GM12892 (cell line): ENCODE data around the gene KRT34.

Experiments
- POLR2A ChIP-seq: IDR thresholded peaks from 2 replicates; pipeline ENCODE4 v1.6.1; 2011; ENCODE audit warnings: low read depth, low read length, control low read depth
- POLR2AphosphoS5 ChIP-seq: IDR thresholded peaks from 2 replicates; pipeline ENCODE4 v1.6.1; 2011; ENCODE audit warnings: low read depth, low read length, control low read depth
- TAF1 ChIP-seq: IDR thresholded peaks from 2 replicates; pipeline ENCODE4 v1.6.1; 2011; ENCODE audit warnings: low read depth, mild to moderate bottlenecking, control low read depth, low read length, borderline replicate concordance

GRCh38 chr17:41415411-41415810, 33.3 kb upstream of the KRT34 start:
- TF ChIP-seq POLR2A = no peak
- no peak for TF ChIP-seq POLR2AphosphoS5
- no peak for TF ChIP-seq TAF1
